HG02798 (cell line): Measurements from ENCODE around the gene GTF2H4.
A peak's percentile ranks its signal among the peaks of the same experiment; 100 is the strongest.

Experiments used
- ATAC-seq: cut with Tn5 transposase; IDR thresholded peaks from one replicate; pipeline ENCODE4 v1.9.1; 2021; ENCODE audit warnings: mild to moderate bottlenecking; ENCODE audit not compliant: unreplicated experiment, poor library complexity

The GTF2H4 gene

DNA sequence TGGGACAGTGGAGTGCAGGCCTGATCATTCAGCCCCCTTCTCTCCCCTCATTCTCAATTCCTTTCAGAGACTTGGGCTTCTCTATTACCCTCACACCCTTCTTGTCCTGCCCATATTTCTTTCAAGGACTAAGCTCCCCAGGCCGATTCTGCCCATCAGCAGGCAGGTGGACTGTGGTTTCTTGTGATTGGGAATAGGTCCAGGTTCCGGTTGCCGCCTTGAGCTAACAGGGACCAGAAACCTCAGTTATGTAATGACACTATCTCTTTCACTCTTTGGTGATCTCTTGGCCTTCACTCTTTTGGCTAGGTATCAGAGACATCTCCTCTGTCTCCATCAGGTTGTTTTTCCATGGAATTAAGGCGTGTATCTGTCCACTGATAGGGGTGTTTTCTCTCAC lies 39.2 kb downstream of the GTF2H4 start:
- no peak for ATAC-seq

- ATAC-seq = no peak
These were observed 40.8 kb downstream of the GTF2H4 start for GRCh38 chr6:30948811-30949210.

DNA sequence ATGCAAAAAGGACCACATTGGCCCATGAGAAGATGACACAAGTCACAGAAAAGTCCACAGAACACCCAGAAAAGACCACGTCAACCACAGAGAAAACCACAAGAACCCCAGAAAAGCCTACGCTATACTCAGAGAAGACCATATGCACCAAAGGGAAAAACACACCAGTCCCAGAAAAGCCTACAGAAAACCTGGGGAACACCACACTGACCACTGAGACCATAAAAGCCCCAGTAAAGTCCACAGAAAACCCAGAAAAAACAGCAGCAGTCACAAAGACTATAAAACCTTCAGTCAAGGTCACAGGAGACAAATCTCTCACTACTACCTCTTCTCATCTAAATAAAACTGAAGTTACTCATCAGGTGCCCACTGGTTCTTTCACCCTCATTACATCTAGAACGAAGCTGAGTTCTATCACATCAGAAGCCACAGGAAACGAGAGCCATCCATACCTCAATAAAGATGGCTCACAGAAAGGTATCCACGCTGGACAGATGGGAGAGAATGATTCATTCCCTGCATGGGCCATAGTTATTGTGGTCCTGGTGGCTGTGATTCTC lies 44.0 kb downstream of the GTF2H4 start:
- no peak for ATAC-seq

DNA sequence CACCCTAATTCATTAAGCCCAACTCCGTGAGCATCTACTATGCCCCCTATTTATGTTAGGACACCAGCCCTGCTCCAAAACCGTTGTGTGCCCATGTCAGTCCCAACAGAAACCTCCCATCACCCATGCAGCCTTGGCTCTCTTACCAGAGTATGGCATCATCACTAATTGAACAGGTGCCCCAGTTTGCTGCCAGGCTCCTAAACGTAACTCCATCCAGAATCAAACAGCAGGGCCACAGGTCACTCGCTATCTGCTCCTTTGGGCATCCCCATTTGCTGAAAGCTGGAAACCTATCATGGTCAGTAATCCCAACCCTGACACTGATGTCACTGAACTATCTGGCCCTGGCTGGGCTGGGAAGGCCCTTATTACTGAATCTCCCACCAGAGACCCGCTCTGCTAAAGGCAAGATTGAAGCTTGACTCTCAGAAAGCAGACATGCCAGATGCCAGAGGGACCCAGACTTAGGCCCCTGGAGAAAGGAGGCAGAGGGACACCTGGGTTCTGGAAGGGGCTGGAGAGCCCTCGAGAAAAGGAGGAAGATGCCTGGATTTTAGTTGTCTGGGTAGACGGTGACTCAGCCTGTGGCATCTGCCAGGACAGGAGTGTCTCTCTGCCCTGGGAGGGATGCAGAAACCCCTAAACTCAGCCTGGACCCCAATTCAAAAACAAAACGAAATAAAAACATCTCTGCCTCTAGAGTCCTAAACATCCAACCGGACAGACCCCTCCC lies 46.8 kb downstream of the GTF2H4 start:
- no peak for ATAC-seq

DNA sequence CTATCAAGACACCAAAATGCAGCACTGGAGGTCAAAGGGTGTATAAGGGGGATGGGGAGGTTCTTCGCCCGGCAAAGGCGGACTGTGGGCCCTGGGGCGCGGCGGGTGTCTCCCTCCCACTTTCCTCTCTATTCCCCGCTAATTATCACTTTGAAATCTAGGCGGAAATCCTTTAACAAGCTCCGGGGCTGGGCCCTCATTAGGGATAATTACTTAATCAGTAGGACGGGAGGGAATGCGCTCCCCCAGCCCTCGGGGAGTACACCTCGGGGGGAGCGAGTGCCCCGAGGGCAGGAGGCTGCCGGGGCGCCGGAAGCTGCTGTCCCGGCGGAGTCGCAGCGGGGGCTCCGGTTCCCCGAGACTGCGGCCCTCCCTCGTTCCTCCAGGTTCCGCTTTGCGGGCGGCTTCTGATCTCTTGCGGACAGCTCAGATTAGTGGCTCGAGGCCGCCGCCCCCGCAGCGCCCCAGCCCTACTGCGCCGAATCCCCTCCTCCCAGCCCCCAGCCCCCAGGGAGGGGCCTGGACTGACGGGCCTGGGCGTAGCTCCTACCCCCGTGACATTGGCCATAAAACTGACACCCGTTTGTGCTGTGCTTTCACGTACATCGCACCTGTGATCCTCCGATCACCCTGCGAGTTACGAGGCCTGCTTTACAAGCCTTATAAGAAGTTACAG lies 47.5 kb downstream of the GTF2H4 start:
- ATAC-seq = peak; percentile 86

DNA sequence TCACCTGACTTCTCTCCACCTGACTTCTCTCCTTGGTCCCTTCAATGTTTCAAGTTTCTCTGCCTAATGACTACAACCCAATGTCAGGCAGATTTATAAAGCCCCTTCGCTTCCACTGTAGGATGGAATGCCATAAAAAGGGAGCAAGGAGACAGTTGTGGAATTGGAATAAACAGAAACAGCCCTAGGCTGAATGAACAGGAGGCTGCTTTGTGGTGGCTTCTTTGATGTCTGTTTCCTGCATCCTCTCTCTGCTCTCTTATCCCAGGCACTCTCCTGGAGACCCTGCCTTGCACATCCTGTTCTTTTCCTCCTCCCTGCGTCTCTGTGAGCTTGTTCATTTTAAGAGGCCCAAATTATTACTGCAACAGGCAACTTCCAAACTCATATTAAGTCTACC lies 49.7 kb downstream of the GTF2H4 start:
- ATAC-seq = no peak

- no peak for ATAC-seq
These were observed 53.1 kb downstream of the GTF2H4 start for GRCh38 chr6:30960907-30961673.

DNA sequence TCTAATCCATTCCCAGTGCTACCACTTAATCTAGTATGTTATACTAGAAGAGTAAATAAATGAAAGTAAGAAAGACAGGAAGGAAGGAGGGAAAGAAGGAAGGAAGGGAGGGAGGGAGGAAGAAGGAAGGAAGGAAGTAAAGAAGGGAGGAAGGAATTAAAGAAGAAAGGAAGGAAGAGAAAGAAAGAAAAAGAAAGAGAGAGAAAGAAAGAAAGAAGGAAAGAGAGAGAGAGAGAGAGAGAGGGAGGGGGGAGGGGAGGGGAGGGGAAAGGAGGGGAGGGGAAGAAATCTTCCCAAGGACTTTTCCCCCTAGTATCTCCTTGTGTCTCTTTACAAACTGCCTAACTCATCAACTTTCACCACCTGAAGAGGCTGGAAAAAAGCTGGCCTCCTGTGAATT lies 54.7 kb downstream of the GTF2H4 start:
- no peak for ATAC-seq

- no peak for ATAC-seq
These were observed 55.6 kb downstream of the GTF2H4 start for GRCh38 chr6:30963641-30964040.
